Adrenal gland (tissue), 5 donors: Measurements from ENCODE around the gene HSD3B2.

ENCODE experiments used
- POLR2A ChIP-seq, 2 donors: fragments of 450-650 bp; IDR thresholded peaks; one replicate each; pipeline ENCODE4 v1.6.1; 2017; ENCODE audit warnings: antibody characterized with exemption in 2 of 2, mild to moderate bottlenecking in 2 of 2, moderate library complexity in 1 of 2
- TF ChIP-seq, protein P1 (sequence below), 6 experiments: fragments of 450-650 bp in 4 of 6; fragments of 200-600 bp in 2 of 6; sonication (generic) in 1 of 6; IDR thresholded peaks; 1 replicate in 5 of 6; 2 replicates in 1 of 6; pipeline versions ENCODE4 v1.5.1 to v1.8.0; 2016 to 2021; ENCODE audit warnings: antibody characterized with exemption in 6 of 6, mild to moderate bottlenecking in 2 of 6, moderate library complexity in 1 of 6
- donor health status: DM: no; HTN: no; CAD: no.

DNA sequence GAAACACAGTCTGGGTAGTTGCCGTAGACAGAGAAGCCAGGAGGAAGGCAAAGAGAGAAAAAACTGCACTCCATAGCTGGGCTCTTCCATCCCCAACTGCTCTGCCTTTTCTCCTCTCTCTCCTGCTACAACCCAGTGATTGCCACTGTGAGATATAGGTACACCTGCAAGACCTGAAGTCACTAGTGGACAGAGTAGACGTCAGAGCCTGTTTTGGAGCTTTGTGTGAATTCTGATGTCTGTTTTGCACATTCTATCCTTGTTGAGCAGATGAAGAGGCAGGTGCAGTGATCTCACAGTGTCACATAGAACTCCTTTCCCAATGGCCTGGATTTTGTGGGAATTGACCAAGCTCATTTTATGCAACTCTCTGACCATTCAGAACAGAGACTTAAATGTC is 44.2 kb upstream of the HSD3B2 start:
- TF ChIP-seq, protein P1, sequence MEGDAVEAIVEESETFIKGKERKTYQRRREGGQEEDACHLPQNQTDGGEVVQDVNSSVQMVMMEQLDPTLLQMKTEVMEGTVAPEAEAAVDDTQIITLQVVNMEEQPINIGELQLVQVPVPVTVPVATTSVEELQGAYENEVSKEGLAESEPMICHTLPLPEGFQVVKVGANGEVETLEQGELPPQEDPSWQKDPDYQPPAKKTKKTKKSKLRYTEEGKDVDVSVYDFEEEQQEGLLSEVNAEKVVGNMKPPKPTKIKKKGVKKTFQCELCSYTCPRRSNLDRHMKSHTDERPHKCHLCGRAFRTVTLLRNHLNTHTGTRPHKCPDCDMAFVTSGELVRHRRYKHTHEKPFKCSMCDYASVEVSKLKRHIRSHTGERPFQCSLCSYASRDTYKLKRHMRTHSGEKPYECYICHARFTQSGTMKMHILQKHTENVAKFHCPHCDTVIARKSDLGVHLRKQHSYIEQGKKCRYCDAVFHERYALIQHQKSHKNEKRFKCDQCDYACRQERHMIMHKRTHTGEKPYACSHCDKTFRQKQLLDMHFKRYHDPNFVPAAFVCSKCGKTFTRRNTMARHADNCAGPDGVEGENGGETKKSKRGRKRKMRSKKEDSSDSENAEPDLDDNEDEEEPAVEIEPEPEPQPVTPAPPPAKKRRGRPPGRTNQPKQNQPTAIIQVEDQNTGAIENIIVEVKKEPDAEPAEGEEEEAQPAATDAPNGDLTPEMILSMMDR (IDR thresholded peaks at IDR 0.05), result no peak
- TF ChIP-seq POLR2A (IDR thresholded peaks at IDR 0.05), result no peak
